ENCODE measurements around the gene EDN1.

- TF ChIP-seq POLR2A (IDR thresholded peaks at IDR 0.05; ENCODE audit: low read depth, low read length), result no peak
- TF ChIP-seq, protein P1, sequence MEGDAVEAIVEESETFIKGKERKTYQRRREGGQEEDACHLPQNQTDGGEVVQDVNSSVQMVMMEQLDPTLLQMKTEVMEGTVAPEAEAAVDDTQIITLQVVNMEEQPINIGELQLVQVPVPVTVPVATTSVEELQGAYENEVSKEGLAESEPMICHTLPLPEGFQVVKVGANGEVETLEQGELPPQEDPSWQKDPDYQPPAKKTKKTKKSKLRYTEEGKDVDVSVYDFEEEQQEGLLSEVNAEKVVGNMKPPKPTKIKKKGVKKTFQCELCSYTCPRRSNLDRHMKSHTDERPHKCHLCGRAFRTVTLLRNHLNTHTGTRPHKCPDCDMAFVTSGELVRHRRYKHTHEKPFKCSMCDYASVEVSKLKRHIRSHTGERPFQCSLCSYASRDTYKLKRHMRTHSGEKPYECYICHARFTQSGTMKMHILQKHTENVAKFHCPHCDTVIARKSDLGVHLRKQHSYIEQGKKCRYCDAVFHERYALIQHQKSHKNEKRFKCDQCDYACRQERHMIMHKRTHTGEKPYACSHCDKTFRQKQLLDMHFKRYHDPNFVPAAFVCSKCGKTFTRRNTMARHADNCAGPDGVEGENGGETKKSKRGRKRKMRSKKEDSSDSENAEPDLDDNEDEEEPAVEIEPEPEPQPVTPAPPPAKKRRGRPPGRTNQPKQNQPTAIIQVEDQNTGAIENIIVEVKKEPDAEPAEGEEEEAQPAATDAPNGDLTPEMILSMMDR (conservative IDR thresholded peaks at IDR 0.05; ENCODE audit: low read depth, low read length), result no peak
These were observed 18.9 kb downstream of the EDN1 start for GRCh38 chr6:12309070-12309469.

All from IMR-90 (cell line).